ENCODE results near the gene CFAP73.

DNA sequence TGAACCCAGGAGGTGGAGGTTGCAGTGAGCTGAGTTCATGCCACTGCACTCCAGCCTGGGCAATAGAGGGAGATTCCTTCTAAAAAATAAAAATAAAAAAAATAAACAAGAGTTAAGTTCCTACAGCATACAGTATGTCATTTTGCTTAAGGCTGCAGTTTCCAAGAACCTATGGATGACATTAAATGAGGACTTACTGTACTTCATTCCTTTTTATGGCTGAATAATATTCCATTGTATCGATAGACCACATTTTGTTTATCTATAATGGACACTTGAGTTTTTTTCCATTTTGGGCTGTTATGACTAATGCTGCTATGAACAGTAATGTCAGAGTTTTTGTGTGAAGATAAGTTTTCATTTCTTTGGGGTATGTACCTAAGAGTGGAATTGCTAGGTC is 31.4 kb upstream of the CFAP73 start:
- TF ChIP-seq EP300 (IDR thresholded peaks at IDR 0.05): no peak
- TF ChIP-seq, protein P1, sequence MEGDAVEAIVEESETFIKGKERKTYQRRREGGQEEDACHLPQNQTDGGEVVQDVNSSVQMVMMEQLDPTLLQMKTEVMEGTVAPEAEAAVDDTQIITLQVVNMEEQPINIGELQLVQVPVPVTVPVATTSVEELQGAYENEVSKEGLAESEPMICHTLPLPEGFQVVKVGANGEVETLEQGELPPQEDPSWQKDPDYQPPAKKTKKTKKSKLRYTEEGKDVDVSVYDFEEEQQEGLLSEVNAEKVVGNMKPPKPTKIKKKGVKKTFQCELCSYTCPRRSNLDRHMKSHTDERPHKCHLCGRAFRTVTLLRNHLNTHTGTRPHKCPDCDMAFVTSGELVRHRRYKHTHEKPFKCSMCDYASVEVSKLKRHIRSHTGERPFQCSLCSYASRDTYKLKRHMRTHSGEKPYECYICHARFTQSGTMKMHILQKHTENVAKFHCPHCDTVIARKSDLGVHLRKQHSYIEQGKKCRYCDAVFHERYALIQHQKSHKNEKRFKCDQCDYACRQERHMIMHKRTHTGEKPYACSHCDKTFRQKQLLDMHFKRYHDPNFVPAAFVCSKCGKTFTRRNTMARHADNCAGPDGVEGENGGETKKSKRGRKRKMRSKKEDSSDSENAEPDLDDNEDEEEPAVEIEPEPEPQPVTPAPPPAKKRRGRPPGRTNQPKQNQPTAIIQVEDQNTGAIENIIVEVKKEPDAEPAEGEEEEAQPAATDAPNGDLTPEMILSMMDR (IDR thresholded peaks at IDR 0.05): no peak
- no peak for TF ChIP-seq POLR2A (IDR thresholded peaks at IDR 0.05)

Measured in sigmoid colon (tissue), 4 donors.